ENCODE results near the gene ARHGAP22. TPM values are rescaled to one million over a fixed set of nuclear protein-coding genes. Genes with fewer than 3 reads are reported as not detected.

Gene ARHGAP22
- total RNA-seq, 4 donors from 2014 or later, result 7.7 to 16.5 (median 14.3) TPM

- no peak for TF ChIP-seq CTCF (IDR thresholded peaks at IDR 0.05)
- TF ChIP-seq EP300 (IDR thresholded peaks at IDR 0.05), result no peak
- no peak for TF ChIP-seq POLR2A (IDR thresholded peaks at IDR 0.05)
- WGBS, 2 donors, result 65 to 70% methylated on average over 2 of the region's 2 CpGs
- DNase-seq (ENCODE audit: low spot score in 2 of 2), result no peak
- Histone ChIP-seq H3K4me3 (no peak overlapping the region), H3K9me3 (peaks cover 0 to 4% (median 0%) of the 10 kb centered on the region in 4 donors), H3K4me1 (peaks cover 0 to 7% (median 0%) of the 10 kb centered on the region in 4 donors), H3K27ac (no peak overlapping the region), H3K36me3 (no peaks in the 10 kb centered on the region), H3K27me3 (no peaks in the 10 kb centered on the region)
Measured at GRCh38 chr10:48529331-48529730, 75.5 kb downstream of the ARHGAP22 start.

GRCh38 chr10:48527756-48528155 lies 77.1 kb downstream of the ARHGAP22 start:
- DNase-seq (ENCODE audit: low spot score in 2 of 2), result no peak
- Histone ChIP-seq H3K9me3 (peaks cover 0 to 4% (median 0%) of the 10 kb centered on the region in 4 donors), H3K27me3 (peaks cover 0 to 9% of the 10 kb centered on the region in 2 donors), H3K4me1 (peaks cover 0 to 23% (median 0%) of the 10 kb centered on the region in 4 donors), H3K4me3 (no peak overlapping the region), H3K27ac (no peak overlapping the region), H3K36me3 (no peaks in the 10 kb centered on the region)
- 100% methylated on average over 1 of the region's 1 CpG for WGBS, 2 donors
- TF ChIP-seq EP300 (IDR thresholded peaks at IDR 0.05), result no peak

GRCh38 chr10:48526846-48527505 lies 77.9 kb downstream of the ARHGAP22 start:
- Histone ChIP-seq H3K27me3 (peaks cover 0 to 9% of the 10 kb centered on the region in 2 donors), H3K9me3 (peaks cover 0 to 4% (median 0%) of the 10 kb centered on the region in 4 donors), H3K36me3 (no peaks in the 10 kb centered on the region), H3K4me1 (peaks cover 0 to 27% (median 0%) of the 10 kb centered on the region in 4 donors), H3K27ac (no peak overlapping the region), H3K4me3 (no peak overlapping the region)
- no peak for DNase-seq (ENCODE audit: low spot score in 2 of 2)
- TF ChIP-seq POLR2A (IDR thresholded peaks at IDR 0.05) (no peak), EP300 (IDR thresholded peaks at IDR 0.05) (no peak), CTCF (IDR thresholded peaks at IDR 0.05) (no peak)
- 81% methylated on average over 2 of the region's 2 CpGs for WGBS, 2 donors

GRCh38 chr10:48526011-48526821 lies 78.7 kb downstream of the ARHGAP22 start:
- no peak for DNase-seq (ENCODE audit: low spot score in 2 of 2)
- Histone ChIP-seq H3K27ac (no peak overlapping the region), H3K4me3 (no peak overlapping the region), H3K36me3 (no peaks in the 10 kb centered on the region), H3K27me3 (peaks cover 0 to 9% of the 10 kb centered on the region in 2 donors), H3K9me3 (peaks cover 0 to 4% (median 0%) of the 10 kb centered on the region in 4 donors), H3K4me1 (peaks cover 0 to 27% (median 0%) of the 10 kb centered on the region in 4 donors)
- 10 to 20% methylated on average over 14 of the region's 14 CpGs for WGBS, 2 donors
- TF ChIP-seq CTCF (IDR thresholded peaks at IDR 0.05) (no peak), POLR2A (IDR thresholded peaks at IDR 0.05) (no peak), EP300 (IDR thresholded peaks at IDR 0.05) (no peak)

GRCh38 chr10:48525113-48525512 lies 79.8 kb downstream of the ARHGAP22 start:
- 94 to 99% methylated on average over 5 of the region's 5 CpGs for WGBS, 2 donors
- DNase-seq (ENCODE audit: low spot score in 2 of 2), result no peak
- no peak overlapping the region for H3K4me3 ChIP-seq
- peaks cover 0 to 9% of the 10 kb centered on the region in 2 donors for H3K27me3 ChIP-seq
- H3K9me3 ChIP-seq, result peaks cover 0 to 4% (median 0%) of the 10 kb centered on the region in 4 donors
- H3K36me3 ChIP-seq, result no peaks in the 10 kb centered on the region
- H3K27ac ChIP-seq, result no peak overlapping the region
- TF ChIP-seq EP300 (IDR thresholded peaks at IDR 0.05), result no peak
- TF ChIP-seq POLR2A (IDR thresholded peaks at IDR 0.05), result no peak
- TF ChIP-seq CTCF (IDR thresholded peaks at IDR 0.05), result no peak
- H3K4me1 ChIP-seq, result peaks cover 0 to 27% (median 0%) of the 10 kb centered on the region in 4 donors

Data from tibial nerve (tissue), 4 donors.